Measurements from ENCODE around the gene NKAPL.

The NKAPL gene

DNA sequence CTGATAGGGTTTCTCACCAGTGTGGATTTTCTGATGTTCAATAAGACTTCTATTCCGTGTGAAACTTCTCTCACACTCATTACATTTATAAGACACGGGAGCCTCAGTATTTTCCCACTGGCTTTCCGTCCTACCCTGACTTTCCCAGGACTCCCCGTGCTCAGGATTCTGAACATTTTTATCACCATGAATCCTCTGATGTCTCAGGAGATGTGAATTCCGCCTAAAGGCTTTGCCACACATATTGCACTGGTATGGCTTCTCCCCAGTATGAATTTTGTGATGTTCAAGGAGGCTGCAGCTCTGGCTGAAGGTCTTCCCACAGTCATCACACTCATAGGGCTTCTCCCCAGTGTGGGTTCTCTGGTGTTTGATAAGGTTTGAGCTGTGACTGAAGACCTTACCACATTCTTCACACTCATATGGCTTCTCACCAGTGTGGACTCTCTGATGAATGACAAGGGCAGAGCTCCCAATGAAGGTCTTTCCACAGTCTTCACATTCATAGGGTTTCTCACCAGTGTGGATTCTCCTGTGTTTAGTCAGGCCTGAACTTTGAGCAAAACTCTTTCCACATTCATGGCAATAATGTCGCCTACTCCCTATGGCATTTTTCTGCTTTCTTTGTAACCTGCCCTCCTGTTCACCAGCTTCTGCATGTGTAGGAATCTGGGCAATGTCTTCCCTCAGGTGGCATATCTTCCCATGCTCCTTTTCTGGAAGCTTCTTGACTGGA lies 13.7 kb upstream of the NKAPL start:
- no peak for DNase-seq

DNA sequence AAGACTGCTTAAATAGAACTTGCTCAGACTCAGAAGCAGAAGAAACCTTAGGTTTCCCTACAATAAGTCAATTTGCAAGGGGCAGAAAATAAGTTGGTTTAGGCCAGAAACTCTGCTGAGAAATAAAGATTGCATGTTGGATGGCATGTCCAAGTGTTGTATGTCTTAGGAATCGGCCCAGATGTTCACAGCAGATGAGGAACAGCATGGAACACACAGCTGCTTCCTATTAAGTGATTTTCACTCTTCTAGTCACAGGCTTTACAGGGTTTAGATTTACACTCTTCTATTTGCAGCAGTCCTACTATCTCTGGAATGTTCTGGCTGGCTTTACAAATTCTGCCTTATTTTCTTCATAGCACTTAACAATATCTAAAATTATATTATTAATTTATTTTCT lies 10.2 kb upstream of the NKAPL start:
- no peak for DNase-seq

DNA sequence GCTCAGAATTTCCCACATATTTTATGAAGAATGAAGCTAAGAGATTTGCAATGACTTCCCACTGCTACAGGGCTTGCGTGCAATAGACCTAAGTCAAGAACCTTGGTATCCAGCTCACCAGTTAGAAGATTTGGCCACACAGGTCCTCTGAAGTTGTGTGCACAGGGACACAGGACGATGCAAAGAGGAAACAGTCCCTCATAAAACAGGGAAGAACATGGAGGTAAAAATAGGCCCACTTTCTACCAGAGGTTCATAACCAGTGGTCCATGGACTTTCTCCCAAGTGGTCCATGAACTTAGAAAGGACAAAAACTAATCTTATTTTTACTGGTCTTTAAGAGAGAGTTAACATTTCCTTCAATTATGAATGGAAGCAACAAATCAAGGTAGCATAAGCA lies 8.3 kb upstream of the NKAPL start:
- DNase-seq: no peak

DNA sequence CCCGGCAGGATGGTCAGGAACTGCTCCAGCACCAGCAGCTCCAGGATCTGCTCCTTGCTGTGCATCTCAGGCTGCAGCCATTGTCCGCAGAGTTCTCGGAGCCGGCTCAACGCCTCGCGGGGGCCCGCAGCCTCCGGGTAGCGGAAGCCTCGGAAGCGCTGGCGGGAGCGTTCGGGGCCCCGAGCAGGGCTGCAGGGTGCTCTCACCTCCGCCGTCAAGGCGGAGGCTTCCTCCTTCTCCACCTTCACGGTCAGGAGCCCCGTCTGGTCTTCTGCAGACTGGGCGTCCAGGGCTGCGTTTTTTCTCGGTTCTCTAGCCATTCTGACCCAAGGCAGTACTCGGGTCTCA lies 7.5 kb upstream of the NKAPL start:
- DNase-seq: no peak

DNA sequence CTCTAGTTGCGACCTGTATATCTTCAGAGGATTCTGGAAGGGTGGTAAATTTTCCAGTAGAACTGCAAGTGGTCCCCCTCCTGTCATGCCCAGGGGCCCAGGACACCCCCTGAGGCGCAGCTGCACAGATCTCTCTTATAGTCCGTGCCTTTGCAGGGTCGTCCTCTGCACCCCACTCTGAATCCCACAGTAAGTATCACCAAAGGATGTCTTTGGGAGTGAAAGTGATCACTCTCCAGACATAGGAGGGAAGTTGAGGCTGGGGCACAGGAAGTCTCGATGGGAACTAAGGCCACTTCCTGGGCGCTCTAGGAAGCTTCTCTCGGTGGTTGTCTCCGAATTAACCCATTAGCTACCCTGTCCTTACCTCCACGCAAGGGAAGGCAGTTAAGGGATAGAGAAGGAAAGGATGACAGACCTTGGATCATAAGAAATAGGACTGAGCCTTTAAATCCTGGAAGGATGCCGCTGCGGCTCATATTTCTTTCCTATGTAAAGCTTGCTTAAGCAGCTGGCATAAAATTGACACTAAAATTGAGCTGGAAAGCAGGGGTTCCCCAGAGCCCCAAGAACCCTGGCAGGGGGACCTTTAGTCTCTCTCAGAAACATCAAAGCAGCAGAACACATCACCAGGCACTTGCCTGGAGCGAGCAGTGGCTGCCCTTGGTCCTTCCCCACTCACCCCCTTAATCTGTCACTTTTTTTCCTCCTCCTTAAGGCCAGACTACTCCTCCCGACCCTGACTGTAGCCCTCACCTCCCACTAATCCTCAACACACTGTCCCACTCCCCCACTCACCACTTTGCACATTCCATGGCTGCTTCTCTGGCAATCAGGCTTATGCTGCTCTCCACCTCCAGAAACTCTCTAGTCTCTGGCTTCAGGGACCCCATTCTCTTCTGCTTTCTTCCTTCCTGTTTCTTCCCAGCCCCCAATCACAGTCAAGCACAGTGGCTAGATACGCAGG lies 6.8 kb upstream of the NKAPL start, which contains the start of gene ZKSCAN4:
TSS of gene ZKSCAN4 (minus strand) at position 261 of the 967 bp plus-strand sequence. CDS start 289 bp downstream, outside the sequence.
- DNase-seq: peak; percentile 78

DNA sequence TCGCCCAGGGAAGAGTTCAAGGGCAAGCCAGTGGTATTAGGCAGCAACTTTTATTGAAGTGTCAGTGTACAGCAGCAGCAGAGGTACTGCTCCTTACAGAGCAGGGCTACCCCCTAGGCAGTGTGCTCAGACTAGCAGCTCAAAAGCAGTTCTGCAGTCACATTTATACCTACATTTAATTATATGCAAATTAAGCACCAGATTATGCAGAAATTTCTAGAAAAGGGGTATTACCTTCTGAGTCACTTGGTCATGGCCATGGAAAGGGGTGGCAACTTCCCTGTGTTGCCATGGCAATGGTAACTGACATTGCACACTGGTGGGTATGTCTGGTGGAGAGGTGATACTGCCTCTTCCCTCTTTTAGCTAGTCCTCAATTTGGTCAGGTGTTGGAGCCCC lies 5.0 kb upstream of the NKAPL start:
- DNase-seq: no peak

DNA sequence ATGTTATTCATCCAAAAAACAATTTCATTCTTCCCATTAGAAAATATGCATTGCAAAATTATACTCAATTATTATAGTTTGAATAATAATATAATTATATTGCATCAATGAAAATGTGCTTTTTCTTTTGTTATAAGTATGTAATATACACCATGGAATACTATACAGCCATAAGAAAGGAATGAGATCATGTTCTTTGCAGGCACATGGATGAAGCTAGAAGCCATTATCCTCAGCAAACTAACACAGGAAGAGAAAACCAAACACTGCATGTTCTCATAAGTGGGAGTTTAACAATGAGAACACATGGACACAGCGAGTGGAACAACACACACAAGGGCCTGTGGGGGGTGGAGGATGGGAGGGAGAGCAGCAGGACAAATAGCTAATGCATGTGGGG lies 2.1 kb upstream of the NKAPL start:
- DNase-seq: no peak

DNA sequence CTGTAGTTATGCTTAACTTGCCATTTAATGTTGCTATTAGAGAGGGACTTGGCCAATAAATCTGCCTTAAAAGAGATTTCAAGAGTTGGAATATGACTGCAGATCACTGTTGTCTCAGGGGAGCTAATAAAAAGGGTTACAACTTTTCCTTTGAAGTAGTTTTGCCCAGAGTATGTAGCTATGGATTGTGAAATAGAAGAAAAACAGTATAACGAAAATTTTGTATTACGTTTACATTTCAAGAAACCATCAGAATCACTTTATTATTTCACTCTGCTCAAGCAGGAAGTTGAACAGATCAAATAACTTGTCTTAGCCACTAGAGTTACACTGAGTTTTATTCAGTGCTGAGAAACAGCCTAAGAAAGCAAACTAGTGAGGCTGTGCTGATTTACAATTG lies 4.8 kb downstream of the NKAPL start:
- DNase-seq: no peak

DNA sequence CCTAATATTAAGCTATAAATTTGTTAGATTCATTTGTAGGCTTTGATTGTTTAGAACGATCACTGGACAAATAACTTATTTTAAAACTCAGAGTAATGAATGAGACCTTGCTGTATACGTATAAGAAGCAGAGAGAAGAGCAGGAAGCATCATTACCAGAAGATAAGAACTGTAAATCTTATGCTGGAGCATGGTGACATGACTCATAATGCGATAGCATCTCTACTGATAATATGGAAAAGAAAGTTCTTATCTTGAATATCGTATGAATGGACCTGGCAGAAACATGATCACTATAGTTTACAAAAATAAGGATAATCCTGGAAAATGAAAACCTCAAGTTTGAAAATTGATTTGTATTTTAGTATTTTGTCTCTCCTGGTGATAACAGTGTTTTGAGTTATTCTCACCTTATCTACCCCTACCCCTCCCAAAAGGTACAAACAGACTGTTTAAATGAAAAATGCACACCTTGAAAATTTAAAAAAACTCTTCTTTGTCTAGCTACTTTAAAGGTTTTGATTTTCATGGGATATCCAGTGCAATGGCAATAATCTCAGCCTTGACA lies 5.8 kb downstream of the NKAPL start:
- no peak for DNase-seq

DNA sequence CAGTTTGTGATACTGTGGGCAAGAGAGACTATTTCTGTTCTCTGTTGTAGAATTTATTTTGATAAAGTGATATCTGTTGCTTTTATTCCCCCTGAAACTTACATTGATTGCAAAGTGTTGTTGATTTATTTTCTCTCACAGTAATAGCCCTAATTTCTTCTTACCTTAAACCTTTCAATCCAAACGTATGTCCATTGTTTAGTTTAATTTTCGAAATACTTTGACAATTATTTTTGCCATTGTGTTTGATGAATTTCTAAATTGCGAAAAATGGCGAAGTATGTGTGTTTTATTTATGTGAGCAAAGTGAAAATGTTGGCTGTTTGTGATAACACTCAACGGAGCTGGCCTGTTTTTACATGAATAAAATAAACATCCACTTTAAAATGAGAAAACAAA lies 7.5 kb downstream of the NKAPL start:
- DNase-seq: no peak

DNA sequence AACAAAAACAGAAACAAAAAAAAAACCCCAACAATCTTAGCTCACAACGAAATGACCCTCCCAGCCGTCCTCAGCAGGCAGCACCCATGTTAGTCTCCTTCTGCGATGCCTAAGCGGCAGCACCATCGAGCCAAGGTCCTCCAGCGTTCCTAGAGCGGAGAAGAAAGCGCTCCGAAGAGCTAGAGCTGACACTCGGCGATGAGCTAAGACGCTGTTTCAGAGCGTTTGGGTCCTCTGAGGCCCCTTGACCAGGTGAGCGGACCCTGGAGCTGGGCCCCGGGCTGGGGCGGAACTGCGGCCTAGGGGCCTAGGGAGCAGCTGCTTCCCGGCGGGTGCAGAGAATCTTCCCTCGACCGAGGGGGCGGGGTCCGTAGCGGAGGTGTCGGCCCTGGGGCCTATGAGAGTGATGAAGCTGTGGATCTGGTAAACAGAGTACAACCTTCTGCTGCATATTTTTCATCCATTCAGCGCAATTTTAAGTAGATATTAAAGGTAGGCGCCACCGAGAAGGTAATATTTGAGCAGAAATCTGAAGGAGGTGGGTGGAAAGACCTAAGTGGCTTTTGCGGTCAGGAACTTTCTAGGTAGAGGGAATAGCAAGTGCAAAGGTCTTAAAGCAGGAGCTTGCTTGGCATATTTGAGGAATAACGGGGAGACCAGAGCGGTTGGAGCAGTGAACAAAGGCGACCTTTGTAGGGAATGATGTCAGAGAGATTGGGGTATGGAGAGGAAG lies 8.0 kb downstream of the NKAPL start, which contains the start of gene ZSCAN26:
TSS of gene ZSCAN26 (plus strand) at position 182 of the 733 bp plus-strand sequence. CDS start 4,777 bp downstream, outside the sequence.
- DNase-seq: peak; percentile 80

DNA sequence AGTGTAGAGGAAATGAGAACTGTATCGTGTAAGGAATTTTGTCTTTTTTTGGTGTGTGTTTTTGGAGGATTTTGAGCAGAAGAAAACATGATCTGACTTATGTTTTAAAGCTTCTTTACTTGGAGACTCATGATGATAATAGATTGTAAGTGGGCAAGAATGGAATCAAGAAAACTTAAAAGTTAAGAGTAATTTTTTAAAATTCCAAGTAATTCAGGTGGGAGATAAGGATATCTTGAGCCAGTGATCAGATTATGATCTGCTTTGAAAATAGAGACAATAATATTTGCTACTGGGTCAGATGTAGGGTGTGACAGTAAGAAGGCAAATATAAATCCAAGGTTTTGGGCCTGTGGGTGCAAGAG lies 8.6 kb downstream of the NKAPL start:
- DNase-seq: no peak

DNA sequence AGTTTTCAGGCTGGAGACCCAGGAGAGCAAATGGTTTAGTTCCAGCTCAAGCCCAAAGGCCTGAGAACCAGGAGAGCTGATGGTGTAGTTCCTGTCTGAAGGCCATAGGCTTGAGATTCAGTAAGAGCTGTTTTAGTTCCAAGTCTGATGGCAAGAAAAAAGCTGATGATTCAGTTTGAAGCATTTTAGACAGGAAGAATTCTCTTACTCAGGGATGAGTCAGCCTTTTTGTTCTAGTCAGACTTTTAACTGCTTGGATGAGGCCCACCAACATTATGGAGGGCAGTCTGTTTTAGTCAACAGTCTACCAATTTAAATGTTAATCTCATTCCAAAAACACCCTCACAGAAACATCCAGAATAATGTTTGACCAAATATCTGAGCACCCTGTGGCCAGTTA lies 10.4 kb downstream of the NKAPL start:
- no peak for DNase-seq

DNA sequence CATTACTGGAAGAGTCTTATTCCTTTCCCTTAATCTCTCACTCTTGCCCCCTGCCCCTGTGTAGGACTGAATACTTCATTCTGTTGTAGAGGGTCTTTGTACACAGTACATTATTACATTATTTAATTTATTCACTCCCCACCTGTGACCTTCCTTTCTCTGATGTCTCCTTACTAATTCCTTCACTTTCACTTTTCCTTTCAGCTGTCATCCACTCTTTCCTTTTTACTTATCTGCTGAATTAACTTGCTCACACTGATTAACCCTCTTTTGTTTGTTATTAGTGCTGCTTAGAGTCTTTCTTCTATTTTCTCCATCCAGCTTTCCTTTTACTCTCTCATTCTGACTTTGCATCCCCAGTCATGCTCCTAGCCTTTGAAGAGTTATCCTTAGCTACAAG lies 15.8 kb downstream of the NKAPL start:
- DNase-seq: no peak

DNA sequence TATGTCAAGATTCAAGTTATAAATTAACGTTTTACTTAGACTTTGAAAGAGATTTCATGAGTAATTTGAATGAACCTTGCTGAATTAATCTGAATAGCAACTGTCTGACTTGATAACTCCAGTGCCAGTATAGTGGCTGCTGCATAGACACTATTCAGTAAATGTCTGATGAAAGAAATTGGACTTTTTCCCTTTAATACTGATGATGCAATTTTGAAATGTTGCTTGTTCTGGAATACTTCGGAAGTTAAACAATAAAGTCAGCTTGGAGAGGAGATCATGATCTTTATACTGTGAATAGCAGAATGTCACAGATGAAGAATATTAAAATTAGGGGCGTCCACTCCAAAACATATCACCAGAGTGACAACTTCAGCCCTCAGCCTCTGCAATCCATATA lies 18.6 kb downstream of the NKAPL start:
- no peak for DNase-seq

DNA sequence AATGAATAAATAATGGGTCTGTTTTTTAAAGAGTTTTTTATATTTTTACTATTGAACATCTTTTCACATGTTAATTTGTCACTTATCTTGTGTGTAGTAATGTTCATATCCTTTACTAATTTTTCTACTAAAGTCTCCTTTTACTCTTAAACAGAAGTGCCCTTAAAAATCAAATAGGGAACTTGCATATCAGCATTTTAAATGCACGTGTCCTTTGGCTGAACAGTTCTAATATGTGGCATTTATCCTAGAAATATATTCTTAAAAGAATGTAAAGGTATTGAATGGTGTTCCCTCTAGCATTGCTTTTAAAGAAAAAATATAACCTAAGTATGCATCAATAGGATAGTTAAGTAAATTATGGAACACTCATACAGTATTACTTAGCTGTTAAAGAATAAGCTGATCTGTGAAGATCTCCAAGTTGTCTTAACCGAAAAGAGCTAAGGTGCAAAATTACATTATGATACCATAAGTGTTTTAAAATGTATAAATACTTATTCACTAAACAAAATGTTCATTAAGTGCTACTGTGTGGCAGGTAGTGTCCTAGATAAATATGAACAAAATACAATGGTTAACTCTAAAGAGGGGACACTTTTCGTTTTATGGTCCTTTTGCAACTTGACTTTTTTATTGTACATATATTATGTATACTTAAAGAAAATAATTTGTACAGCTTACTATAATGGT lies 21.6 kb downstream of the NKAPL start:
- DNase-seq: no peak

DNA sequence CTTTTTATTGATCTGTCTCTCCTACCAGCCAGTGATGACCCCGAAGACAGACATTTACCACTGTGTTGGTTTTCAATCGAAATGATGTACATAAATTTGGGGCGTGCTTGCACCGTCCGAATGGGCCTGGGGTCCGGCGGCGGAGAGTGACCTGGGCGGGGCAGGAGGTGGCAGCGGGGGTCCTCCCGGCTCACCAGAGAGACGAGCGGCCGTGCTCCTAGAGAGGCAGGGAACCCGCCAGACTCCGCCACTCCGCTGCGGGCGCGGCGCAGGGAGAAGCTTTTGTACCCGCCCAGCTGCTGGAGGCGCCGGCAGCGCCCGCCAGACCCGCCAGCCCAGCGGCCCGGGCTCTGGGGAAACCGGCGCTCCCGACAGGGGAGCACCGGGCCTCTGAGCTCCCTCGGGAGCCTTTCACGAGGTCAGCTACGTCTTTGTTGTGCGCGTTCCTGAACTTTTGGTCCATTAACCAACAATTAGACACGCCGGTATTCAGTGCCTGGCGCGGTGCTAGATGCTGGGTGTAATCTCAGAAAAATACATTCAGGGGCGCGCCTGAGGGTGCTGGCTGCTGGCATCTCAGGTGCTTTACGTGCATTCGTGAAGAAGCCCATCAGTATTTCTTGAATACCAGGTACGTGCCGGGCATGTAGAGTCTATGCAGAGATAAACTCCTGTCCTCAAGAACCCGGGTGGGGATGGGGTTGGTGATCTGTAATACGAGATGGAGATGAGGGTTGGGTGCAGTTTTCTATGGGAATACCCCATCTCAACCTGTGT lies 22.4 kb downstream of the NKAPL start, which contains the start of gene PGBD1:
TSS of gene PGBD1 (plus strand) at position 285 of the 777 bp plus-strand sequence. CDS start 2,242 bp downstream, outside the sequence.
- DNase-seq: peak; percentile 73

DNA sequence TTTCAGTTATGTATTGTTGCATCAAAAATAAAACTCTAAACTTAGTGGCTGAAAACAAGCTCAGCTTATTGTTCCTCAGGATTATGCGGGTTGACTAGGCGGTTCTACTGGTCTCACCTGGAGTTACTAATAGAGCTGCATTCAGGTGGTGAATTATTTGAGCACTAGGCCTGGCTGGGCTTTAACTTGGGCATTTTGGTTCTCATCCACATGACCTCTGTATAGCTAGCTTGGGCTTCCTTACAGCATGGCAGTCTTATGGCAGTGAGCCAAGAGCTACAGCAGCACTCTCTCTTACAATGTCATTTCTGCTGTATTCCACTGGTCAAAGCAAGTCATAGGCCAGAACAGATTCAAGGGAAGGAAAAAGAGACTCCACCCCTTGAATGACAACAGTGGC lies 23.8 kb downstream of the NKAPL start:
- no peak for DNase-seq

DNA sequence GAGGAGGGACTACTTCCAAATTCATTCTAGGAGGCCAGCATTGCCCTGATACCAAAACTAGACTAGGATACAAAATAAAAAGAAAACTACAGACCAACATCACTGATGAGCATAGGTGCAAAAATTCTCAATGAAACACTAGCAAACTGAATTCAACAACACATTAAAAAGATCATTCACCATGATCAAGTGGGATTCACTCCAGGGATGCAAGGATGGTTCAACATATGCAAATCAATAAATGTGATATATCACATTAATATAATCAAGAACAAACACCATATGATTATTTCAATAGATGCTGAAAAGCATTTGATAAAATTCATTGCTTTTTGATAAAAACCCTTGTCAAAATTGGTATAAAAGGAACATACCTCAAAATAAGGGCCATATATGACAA lies 32.5 kb downstream of the NKAPL start:
- no peak for DNase-seq

DNA sequence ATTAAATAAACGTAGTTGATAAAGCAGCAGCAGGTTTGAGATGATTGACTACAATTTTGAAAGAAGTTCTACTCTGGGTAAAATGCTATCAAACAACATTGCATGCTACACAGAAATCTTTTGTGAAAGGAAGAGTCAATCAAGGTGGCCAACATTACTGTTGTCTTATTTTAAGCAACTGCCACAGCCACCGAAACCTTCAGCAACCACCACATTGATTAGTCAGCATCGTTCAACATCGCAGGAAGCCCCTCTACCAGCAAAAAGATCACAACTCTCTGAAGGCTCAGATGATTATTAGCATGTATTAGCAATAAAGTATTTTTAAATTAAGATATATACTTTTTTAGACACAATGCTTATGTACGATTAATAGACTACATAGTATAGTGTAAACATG lies 36.2 kb downstream of the NKAPL start:
- no peak for DNase-seq

DNA sequence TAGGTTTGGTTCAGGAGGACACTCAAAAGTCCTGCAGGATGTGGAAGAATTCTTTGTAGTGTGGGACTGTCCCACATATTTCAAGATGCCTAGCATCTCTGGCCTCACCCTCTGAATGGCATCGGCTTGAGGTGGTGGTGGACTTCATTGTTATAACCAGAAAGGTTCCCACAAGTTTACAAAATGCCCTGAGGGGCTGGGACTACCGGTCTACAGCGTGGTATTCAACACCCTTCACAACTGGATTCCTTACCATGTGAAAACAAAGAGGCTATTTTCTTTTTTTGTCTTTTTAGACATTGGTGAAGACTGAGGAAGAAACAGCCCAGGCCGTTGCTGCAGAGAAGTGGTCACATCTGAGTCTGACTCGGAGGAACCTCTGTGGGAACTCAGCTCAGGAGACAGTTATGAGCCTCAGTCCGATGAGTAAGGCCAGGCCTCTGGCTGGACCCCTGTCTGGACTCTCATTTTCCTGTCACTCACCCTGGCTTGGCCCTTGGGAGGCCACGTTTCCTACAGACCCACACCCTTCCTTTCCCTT lies 37.5 kb downstream of the NKAPL start:
- DNase-seq: no peak

Measured in T1000 (cell line).